A549 (cell line): ENCODE data around the gene MOSPD3. TPM values are rescaled to one million over a fixed set of nuclear protein-coding genes. Genes with fewer than 3 reads are reported as not detected.

Experiments
- ATAC-seq, 2 experiments: fragments of 200-7000 bp in 1 of 2; fragments of >200 bp in 1 of 2; cut with Nextera tagmentation in 1 of 2; cut with Tn5 transposase in 1 of 2; 3 replicates each; pipeline versions ENCODE4 v1.8.0 to v1.9.1; 2018 to 2020; ENCODE audit warnings: mild to moderate bottlenecking in 1 of 2, moderate library complexity in 1 of 2
- CTCF ChIA-PET: fragments of 300-600 bp; sonication (Branson Sonifier 250); formaldehyde crosslinking; extraction: SDS; loops from one replicate; lab custom pipeline; 2021; ENCODE audit warnings: antibody characterized with exemption, inconsistent platforms; lab: Yijun Ruan, JAX
- POLR2A ChIA-PET: fragments of 350-600 bp; formaldehyde crosslinking; extraction: SDS; loops from one replicate; lab custom pipeline; 2021; ENCODE audit warnings: antibody characterized with exemption, inconsistent platforms; lab: Yijun Ruan, JAX
- DNase-seq, 2 experiments: peaks; one replicate each; pipeline versions ENCODE4 v3.0.0 to v3.0.0-alpha.2; 2011 to 2016; ENCODE audit warnings: low read depth in 1 of 2, low spot score in 1 of 2
- FAIRE-seq: peaks from 2 replicates; lab custom pipeline; 2011; peaks lifted over from hg19 to GRCh38; lab: Jason Lieb, UNC
- H3K27ac ChIP-seq, 2 experiments: fragments of >200 bp; sonication (Bioruptor Twin); formaldehyde crosslinking; 3 replicates each; pipeline ENCODE4 v1.5.1; 2016 to 2017
- H3K4me1 ChIP-seq: fragments of >200 bp; sonication (Bioruptor Twin); formaldehyde crosslinking; 3 replicates; pipeline ENCODE4 v1.6.1; 2016
- H3K4me2 ChIP-seq: fragments of >200 bp; sonication (Bioruptor Twin); formaldehyde crosslinking; 3 replicates; pipeline ENCODE4 v1.6.1; 2016
- H3K4me3 ChIP-seq: fragments of >200 bp; sonication (Bioruptor Twin); formaldehyde crosslinking; 3 replicates; pipeline ENCODE4 v1.5.1; 2016
- H3K9me3 ChIP-seq: fragments of >200 bp; sonication (Bioruptor Twin); formaldehyde crosslinking; 3 replicates; pipeline ENCODE4 v1.6.1; 2016
- BHLHE40 ChIP-seq: IDR thresholded peaks from 2 replicates; pipeline ENCODE4 v1.6.1; 2012; ENCODE audit warnings: low read depth, low read length, inconsistent platforms
- CEBPB ChIP-seq, 2 experiments: fragments of >200 bp in 1 of 2; sonication (Bioruptor Twin) in 1 of 2; formaldehyde crosslinking in 1 of 2; IDR thresholded peaks; 2 replicates each; pipeline ENCODE4 v1.6.1; 2012 to 2016
- EHMT2 ChIP-seq: fragments of 200-600 bp; sonication (generic); IDR thresholded peaks from 2 replicates; pipeline ENCODE4 v1.6.1; 2016; ENCODE audit warnings: antibody characterized with exemption, low read depth, mild to moderate bottlenecking, moderate library complexity
- EP300 ChIP-seq, 2 experiments: fragments of >200 bp; sonication (Bioruptor Twin); formaldehyde crosslinking; IDR thresholded peaks; 2 replicates in 1 of 2; 3 replicates in 1 of 2; pipeline ENCODE4 v1.6.1; 2016 to 2017
- FOSL2 ChIP-seq, 2 experiments: fragments of 450-650 bp in 1 of 2; fragments of >200 bp in 1 of 2; sonication (Bioruptor Twin) in 1 of 2; formaldehyde crosslinking; IDR thresholded peaks; 2 replicates each; pipeline versions ENCODE4 v1.5.0 to v1.6.1; 2016 to 2020; ENCODE audit warnings: mild to moderate bottlenecking in 1 of 2, moderate library complexity in 1 of 2
- FOXS1 ChIP-seq: fragments of 250-450 bp; sonication (Bioruptor Pico); IDR thresholded peaks from 2 replicates; pipeline ENCODE4 v1.5.0; 2020; ENCODE audit warnings: mild to moderate bottlenecking, moderate library complexity
- GATA3 ChIP-seq: IDR thresholded peaks from 2 replicates; pipeline ENCODE4 v1.6.1; 2012; ENCODE audit warnings: borderline replicate concordance
- HDAC2 ChIP-seq: fragments of 200-600 bp; sonication (generic); IDR thresholded peaks from 2 replicates; pipeline ENCODE4 v1.6.1; 2016
- HEYL ChIP-seq: fragments of 250-450 bp; sonication (Bioruptor Pico); IDR thresholded peaks from 2 replicates; pipeline ENCODE4 v1.8.0; 2021; ENCODE audit warnings: mild to moderate bottlenecking, moderate library complexity
- HOXA7 ChIP-seq: fragments of 250-450 bp; sonication (Bioruptor Pico); IDR thresholded peaks from 2 replicates; pipeline ENCODE4 v1.5.0; 2020; ENCODE audit warnings: mild to moderate bottlenecking, moderate library complexity
- HOXB13 ChIP-seq: fragments of 250-450 bp; sonication (Bioruptor Pico); IDR thresholded peaks from 2 replicates; pipeline ENCODE4 v1.5.0; 2020; ENCODE audit warnings: low read depth, mild to moderate bottlenecking, moderate library complexity
- HOXB5 ChIP-seq: fragments of 250-450 bp; sonication (Bioruptor Pico); IDR thresholded peaks from 2 replicates; pipeline ENCODE4 v1.5.0; 2020; ENCODE audit warnings: mild to moderate bottlenecking, moderate library complexity
- JUNB ChIP-seq: fragments of >200 bp; sonication (Bioruptor Twin); formaldehyde crosslinking; IDR thresholded peaks from 2 replicates; pipeline ENCODE4 v1.6.1; 2016
- KDM1A ChIP-seq: fragments of 200-600 bp; sonication (generic); IDR thresholded peaks from 2 replicates; pipeline ENCODE4 v1.6.1; 2016; ENCODE audit warnings: low read depth, mild to moderate bottlenecking
- KDM5A ChIP-seq: fragments of 200-600 bp; sonication (generic); IDR thresholded peaks from 2 replicates; pipeline ENCODE4 v1.6.1; 2016; ENCODE audit warnings: antibody characterized with exemption, mild to moderate bottlenecking
- MAFK ChIP-seq: fragments of 450-650 bp; IDR thresholded peaks from 2 replicates; pipeline ENCODE4 v1.6.1; 2014; ENCODE audit not compliant: partially characterized antibody
- NPAS2 ChIP-seq: fragments of 250-450 bp; sonication (Bioruptor Pico); IDR thresholded peaks from 2 replicates; pipeline ENCODE4 v1.8.0; 2022; ENCODE audit warnings: mild to moderate bottlenecking, moderate library complexity, borderline replicate concordance
- NR3C1 ChIP-seq: fragments of >200 bp; sonication (Bioruptor Twin); formaldehyde crosslinking; IDR thresholded peaks from 3 replicates; pipeline ENCODE4 v1.6.1; 2017
- PHF8 ChIP-seq: fragments of 200-600 bp; sonication (generic); IDR thresholded peaks from 2 replicates; pipeline ENCODE4 v1.6.1; 2016; ENCODE audit warnings: low read depth, mild to moderate bottlenecking, antibody characterized with exemption, moderate library complexity, borderline replicate concordance
- RARB ChIP-seq: fragments of 250-450 bp; sonication (Bioruptor Pico); IDR thresholded peaks from 2 replicates; pipeline ENCODE4 v1.8.0; 2021; ENCODE audit warnings: mild to moderate bottlenecking, moderate library complexity
- ZFP36 ChIP-seq: fragments of 450-650 bp; IDR thresholded peaks from 2 replicates; pipeline ENCODE4 v1.6.1; 2014; ENCODE audit warnings: borderline replicate concordance; ENCODE audit not compliant: partially characterized antibody
- WGBS: methylation state at CpG from one replicate; pipeline ENCODE4 v1.1.6; 2017; ENCODE audit errors: missing lambda C conversion rate; 5-methylcytosine and 5-hydroxymethylcytosine counted together
- polyA plus RNA-seq, 4 experiments: library from polyadenylated mRNA; depleted of rRNA in 3 of 4; stranded (reverse); fragments of >200 nt; fragmentation: RNase III in 1 of 4; extraction: RNeasy Plus Mini Kit Qiagen cat#74134 plus additional on column Dnase treatment in 1 of 4; gene quantifications; 2 replicates in 3 of 4; 3 replicates in 1 of 4; pipeline ENCODE4 v1.2.3, GENCODE V29; 2011 to 2017
- TF ChIP-seq, protein P1 (sequence below): IDR thresholded peaks from 2 replicates; pipeline ENCODE4 v1.6.1; 2012
- TF ChIP-seq, protein P2 (sequence below): fragments of 450-650 bp; IDR thresholded peaks from 2 replicates; pipeline ENCODE4 v1.6.1; 2014; ENCODE audit warnings: antibody characterized with exemption
- TF ChIP-seq, protein P3 (sequence below): IDR thresholded peaks from 2 replicates; pipeline ENCODE4 v1.6.1; 2012

Gene MOSPD3
- polyA plus RNA-seq, 2 of the 4 experiments (the other 2 are of a cell fraction): 6.1 to 14.8 TPM

DNA sequence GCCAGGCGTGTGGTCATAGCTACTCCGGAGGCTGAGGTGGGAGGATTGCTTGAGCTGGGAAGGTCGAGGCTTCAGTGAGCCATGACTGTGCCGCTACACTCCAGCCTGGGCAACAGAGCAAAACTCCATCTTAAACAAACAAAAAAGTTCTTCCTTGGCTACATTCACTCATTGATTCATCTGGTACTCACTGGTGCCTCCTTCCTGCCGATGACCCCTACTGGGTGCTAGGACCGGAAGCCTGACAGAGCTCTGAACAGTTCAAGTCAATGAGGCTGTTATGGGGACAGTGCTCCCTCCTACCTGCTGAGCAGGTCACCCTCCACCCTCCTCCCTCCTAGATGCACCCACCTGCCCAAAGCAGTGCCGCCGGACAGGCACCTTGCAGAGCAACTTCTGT, 5.2 kb upstream of the MOSPD3 start:
- Histone ChIP-seq H3K4me3 (no peak overlapping the region), H3K27ac (no peak overlapping the region), H3K4me2 (no peak overlapping the region), H3K9me3 (no peaks in the 10 kb centered on the region), H3K4me1 (0 out of 3 replicates have a peak, but pooled peaks cover 8% of the 10 kb centered on the region)
- DNase-seq (no peak), FAIRE-seq (no peak), ATAC-seq (no peak)
- ChIA-PET CTCF (interaction anchor here (0.5 to 4.8 kb wide), 10 partner anchors 16 to 245 kb away, joined by 3 to 32 read pairs (median 4); partner anchors contain the start of genes GIGYF1 and SLC12A9), POLR2A (no interaction called here)
- 72% methylated on average over 8 of the region's 8 CpGs for WGBS
- no peak for TF ChIP-seq CEBPB (IDR thresholded peaks at IDR 0.05)
- TF ChIP-seq KDM5A: no peak
- no peak for TF ChIP-seq PHF8
- TF ChIP-seq JUNB: no peak
- TF ChIP-seq HOXB13: no peak
- TF ChIP-seq, protein P1, sequence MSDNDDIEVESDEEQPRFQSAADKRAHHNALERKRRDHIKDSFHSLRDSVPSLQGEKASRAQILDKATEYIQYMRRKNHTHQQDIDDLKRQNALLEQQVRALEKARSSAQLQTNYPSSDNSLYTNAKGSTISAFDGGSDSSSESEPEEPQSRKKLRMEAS: no peak
- TF ChIP-seq HOXA7: no peak
- TF ChIP-seq GATA3: no peak
- TF ChIP-seq EP300 (IDR thresholded peaks at IDR 0.05): no peak
- no peak for TF ChIP-seq MAFK
- TF ChIP-seq HEYL: no peak
- no peak for TF ChIP-seq ZFP36
- no peak for TF ChIP-seq EHMT2
- TF ChIP-seq HDAC2: no peak

DNA sequence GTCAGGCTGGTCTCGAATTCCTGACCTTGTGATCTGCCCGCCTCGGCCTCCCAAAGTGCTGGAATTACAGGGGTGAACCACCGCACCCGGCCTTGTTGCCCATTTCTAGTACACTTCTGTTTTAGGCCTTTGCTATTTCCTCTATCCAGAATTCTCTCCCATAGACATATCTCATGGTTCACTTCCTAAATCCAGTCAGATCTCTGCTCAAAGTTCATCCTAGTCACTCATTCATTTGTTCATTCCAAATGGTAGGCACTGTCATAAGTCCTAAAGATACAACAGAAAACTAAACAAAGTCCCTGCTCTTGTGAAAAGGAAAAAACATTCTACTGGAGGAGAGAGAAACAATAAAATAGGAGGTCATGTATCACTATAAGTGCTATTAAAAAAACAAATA, 2.4 kb upstream of the MOSPD3 start:
- 82% methylated on average over 5 of the region's 5 CpGs for WGBS
- no peak for FAIRE-seq
- Histone ChIP-seq H3K4me2 (no peak overlapping the region), H3K4me1 (peaks cover 8% of the 10 kb centered on the region; the same call in 1 of the 3 replicates), H3K9me3 (no peaks in the 10 kb centered on the region), H3K27ac (no peak overlapping the region), H3K4me3 (no peak overlapping the region)
- ChIA-PET CTCF (interaction anchor here (1.3 to 8.8 kb wide), 2 partner anchors 10 to 17 kb away, joined by 3 to 69 read pairs; no protein-coding TSS in a partner anchor), POLR2A (interaction anchor here (1.2 kb wide), 1 partner anchor 24 kb away, joined by 6 read pairs; the partner anchor contains the start of gene FBXO24)
- DNase-seq: no peak
- ATAC-seq: no peak
- no peak for TF ChIP-seq HOXB5 (CRISPR knock-in tag)
- TF ChIP-seq BHLHE40: no peak
- no peak for TF ChIP-seq NPAS2 (CRISPR knock-in tag)
- no peak for TF ChIP-seq NR3C1
- TF ChIP-seq KDM5A: no peak
- TF ChIP-seq, protein P2, sequence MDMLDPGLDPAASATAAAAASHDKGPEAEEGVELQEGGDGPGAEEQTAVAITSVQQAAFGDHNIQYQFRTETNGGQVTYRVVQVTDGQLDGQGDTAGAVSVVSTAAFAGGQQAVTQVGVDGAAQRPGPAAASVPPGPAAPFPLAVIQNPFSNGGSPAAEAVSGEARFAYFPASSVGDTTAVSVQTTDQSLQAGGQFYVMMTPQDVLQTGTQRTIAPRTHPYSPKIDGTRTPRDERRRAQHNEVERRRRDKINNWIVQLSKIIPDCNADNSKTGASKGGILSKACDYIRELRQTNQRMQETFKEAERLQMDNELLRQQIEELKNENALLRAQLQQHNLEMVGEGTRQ: no peak
- TF ChIP-seq FOSL2 (IDR thresholded peaks at IDR 0.05): no peak
- TF ChIP-seq FOSL2 (CRISPR knock-in tag; IDR thresholded peaks at IDR 0.05): no peak
- no peak for TF ChIP-seq KDM1A
- no peak for TF ChIP-seq FOXS1 (CRISPR knock-in tag)
- no peak for TF ChIP-seq RARB
- TF ChIP-seq, protein P3, sequence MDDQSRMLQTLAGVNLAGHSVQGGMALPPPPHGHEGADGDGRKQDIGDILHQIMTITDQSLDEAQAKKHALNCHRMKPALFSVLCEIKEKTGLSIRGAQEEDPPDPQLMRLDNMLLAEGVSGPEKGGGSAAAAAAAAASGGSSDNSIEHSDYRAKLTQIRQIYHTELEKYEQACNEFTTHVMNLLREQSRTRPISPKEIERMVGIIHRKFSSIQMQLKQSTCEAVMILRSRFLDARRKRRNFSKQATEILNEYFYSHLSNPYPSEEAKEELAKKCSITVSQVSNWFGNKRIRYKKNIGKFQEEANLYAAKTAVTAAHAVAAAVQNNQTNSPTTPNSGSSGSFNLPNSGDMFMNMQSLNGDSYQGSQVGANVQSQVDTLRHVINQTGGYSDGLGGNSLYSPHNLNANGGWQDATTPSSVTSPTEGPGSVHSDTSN: no peak
